HG03442 (cell line): ENCODE results near the gene BRD9.
"Not testable (repeated sequence)": the region's sequence is repeated elsewhere in the genome, so short reads cannot be mapped to it uniquely, and the experiment has no call there.

ENCODE experiments used
- ATAC-seq: cut with Tn5 transposase; IDR thresholded peaks from one replicate; pipeline ENCODE4 v1.9.1; 2021; ENCODE audit warnings: mild to moderate bottlenecking, moderate library complexity; ENCODE audit not compliant: unreplicated experiment

Gene BRD9

DNA sequence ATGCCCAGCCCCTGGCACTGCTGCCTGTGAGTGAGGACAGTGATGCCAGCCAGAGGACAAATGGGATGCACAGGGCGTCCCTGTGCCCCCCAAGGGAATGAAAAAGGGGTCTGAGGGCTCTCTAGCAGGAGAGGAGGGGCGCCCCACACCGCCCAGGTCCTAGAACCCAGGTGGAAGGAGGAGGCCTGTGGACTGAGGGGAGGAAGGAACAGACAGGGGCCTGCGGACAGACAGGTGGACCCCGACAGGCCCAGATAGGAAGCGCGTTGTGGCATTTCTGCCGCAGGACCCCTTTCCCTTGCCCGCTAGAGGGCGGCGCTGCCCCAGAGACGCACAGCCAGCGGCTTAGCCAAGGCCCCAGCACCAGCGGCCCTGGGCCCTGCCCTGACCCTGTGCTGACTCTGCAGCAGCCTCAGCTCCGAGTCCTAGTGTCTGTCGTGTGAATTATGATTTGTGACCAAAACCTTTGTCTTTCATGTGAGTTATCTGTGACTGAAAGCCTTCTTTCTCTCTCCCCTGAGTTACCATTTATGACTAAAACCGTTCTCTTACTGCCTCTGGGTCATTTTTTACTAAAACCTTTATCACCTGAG lies 30.8 kb upstream of the BRD9 start:
- peak; percentile 84 for ATAC-seq

DNA sequence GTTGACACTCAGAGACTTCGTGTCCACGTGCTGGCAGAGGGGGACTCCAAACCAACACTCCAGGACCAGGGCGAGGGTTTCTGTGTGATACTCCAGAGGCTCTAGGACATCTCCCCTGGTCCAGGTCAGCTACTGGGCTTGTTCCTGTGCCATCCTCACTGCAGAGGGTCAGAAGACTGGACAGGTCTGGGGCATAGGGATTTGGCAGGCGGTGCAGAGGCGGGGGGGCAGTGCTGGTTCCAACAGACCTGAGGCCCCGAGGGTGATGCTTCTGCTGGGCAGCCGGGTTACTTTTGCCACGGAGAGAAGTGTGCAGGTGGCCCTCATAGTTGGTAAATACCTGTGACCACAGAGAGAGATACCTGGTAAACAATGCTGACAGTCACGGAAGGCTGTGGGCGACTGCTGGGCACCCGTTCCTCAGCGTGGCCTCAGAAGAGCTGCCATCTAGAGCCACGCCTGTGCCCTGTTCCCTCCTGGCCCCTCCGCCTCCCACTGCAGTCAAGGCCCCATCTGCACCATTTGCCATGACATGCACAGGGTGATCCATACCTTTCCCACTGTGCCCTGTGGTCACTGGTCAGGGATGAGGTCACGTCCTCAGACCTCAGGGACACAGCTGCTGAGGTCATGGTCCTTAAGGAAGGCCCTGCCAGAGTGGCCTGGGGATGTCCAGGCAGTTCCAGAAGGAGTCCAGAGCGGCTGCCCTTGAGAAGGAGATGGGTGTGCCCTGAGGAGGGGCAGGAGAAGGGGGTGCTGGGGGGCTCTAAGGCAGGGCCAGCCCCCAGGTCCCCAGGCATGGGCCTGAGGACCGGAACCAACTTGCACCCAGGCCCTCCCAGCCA lies 30.1 kb upstream of the BRD9 start:
- ATAC-seq, result no peak

DNA sequence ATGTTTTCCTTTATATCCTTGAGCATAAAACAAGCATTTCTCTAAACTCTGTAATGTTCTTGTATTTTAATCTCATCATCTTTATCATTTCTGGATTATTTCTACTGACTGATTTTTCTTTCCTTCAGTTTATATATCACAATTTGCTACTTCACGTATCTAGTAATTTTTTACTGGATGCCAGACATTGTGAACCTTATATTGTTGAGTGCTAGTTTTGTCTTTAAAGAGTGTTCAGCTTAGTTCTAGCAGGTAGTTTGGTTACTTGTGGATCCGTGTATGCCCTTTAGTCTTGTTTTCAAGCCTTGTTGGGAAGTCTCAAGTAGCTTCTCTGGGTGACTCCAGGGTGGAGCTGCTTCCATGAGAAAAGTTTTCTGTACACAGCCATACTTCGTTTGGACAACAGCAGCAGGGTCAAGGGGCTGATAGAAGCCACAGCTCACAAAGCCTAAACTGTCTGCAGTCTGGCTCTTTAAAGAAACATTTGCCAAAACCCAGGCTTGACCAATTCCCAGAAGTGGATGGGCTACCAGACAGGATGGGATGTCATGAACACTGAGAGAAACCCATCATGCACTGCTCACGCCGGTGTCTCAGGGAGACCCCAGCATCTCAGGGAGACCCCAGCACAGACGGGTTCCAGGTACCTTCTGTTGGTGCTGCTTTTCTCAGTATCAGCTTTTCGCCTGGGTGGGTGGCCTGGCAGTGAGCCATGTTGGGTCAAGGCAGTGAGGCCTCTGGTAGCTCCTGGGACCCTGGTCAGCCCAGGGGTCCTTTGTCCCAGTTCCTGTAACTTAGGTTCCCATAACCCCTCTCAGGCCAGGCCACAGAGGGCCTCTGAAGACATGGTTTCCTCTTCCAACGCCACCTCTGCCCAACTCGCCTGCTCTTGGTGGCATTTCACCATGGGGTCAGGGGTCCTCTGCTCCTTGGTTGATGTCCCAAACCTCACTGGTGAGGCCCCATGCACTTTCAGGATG lies 29.1 kb upstream of the BRD9 start:
- no peak for ATAC-seq

DNA sequence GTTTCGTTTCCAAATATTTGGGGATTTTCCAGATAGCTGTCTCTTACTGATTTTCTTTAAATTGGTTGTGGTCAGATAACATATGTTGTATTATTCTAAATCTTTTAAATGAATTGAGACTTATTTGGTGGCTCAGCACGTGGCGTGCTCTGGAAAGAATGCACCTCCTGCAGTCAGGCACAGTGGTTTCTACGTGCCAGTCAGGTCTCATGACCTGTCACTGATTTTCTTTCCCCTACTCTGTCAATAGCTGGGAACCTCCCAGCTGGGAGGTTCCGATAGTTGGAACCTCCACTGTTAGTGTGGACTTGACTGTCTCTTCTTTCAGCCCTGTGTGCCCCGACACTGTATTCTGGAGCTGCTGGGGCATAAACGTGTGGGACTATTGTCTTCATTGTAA lies 27.7 kb upstream of the BRD9 start:
- ATAC-seq, result no peak

DNA sequence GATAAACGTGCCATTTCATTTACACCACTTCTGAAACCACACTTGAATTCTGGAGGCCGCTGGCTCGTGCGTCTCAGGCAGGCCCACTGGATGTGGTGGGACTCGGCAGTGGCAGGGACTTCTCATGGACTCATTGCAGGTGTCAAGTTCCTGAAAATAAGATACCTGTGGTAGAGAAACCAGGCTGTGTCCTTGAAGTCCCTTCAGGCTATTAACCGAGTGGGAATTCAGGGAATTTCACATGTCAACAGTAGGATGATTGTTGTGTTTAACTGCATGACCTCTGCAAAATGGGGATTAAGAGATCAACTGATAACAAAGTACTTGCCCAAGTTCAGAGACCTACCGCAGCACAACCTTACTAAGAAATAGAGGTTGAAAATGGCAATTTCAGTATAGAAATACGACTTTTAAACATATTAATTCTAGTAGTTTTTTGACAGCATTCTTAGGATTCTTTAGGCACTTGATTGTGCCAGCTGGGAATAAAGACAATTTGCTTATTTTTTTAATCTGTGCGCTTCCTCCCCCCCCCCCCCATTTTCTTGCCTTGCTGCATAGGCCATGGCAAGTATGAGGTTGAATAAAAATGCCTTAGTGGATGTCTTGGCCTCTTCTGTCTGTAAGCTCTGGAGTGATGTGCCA lies 26.9 kb upstream of the BRD9 start:
- ATAC-seq, result no peak

DNA sequence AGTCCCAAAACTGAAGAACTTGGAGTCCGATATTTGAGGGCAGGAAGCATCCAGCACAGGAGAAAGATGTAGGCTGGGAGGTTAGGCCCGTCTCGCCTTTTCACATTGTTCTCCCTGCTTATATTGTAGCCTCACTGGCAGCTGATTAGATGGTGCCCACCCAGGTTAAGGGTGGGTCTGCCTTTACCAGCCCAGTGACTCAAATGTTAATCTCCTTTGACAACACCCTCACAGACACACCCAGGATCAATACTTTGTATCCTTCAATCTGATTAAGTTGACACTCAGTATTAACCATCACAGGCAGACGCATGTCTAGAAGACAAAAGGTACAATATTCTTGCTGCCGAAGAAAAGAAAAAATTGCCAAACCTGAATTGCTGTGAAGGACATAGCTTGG lies 26.1 kb upstream of the BRD9 start:
- not testable (repeated sequence) for ATAC-seq

DNA sequence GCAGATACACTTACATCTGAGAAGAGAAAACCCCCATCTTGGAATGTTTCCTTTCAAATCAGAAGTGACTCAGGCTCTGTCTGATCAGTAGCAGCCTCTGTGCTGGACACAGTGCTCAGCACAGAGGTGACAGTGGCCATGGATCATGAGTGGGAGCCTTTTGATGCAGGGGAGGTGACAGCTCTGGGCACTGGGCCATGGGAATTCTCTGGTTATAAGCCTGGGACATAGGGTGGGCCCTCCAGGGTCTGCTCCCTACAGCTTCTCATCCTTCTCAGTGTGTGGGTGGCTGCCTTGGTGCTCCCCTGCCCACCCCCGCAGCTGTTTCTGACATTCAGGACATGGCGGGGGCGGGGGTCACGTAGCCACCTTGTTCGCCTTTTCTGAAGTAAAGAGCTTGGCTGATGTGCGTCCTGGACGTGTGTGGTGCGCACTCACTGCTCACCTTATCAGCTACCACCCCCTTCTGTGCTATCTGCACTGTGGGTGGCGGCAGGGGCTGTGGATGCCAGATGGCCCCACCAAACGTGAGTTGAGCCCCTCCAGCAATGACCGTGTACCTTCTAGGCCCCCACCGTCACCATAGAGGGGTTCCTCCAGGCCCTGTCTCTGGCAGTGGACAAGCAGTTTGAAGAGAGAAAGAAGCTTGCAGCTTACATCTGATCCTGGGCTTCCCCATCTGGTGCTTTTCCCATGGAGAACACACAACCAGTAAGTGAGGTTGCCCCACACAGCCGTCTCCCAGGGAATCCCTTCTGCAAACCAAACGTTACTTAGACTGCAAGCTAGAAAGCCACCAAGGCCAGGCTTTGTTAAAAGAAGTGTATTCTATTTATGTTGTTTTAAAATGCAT lies 24.1 kb upstream of the BRD9 start:
- no peak for ATAC-seq

DNA sequence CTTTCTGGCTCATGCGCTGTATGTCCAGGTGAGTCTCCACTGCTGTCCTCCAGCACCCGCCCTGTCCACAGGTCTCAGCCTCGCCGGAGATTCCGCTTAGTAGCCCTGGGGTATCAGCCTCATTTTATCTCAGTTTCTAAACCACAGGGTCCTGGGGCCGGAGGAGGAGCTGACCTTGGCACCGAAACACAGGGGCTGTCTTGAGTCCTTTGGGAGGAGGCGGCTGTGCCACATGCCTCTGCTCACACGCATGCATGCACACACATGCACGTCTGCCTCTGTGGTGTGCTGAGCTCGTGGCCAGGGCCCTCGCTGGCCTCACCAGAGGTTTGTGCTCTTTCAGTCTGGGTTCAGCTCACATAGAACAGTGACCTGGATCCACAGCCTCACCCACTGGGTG lies 23.3 kb upstream of the BRD9 start:
- ATAC-seq, result no peak

DNA sequence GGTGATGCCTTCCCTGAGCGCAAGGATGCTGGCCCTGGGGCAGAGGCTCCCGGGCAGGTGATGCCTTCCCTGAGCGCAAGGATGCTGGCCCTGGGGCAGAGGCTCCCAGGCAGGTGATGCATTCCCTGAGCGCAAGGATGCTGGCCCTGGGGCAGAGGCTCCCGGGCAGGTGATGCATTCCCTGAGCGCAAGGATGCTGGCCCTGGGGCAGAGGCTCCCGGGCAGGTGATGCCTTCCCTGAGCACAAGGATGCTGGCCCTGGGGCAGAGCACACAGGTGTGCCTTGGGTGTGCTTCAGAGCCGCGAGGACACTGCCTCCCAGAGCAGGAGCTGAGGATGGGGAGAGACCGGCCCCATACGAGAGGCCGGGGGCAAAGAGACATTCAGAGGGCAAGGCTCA lies 22.7 kb upstream of the BRD9 start:
- not testable (repeated sequence) for ATAC-seq

DNA sequence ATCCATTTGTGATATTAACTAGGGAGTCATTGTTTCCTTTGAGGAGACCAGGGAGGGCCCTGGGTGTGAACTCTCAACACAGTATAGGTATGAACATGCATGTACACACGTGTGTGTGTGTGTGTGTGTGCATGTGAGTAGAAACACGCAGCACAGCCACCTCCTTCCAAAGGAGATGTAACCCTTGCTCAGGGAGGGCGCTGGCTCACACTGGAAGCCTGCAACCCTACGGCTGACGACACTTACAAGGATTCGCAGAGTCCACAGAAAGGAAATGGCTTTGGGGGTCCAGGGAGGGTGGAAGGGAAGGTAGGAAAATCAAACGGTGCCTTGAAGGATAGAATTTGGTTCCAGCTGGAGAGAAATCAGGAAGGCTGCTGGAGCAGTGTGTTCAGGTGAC lies 22.0 kb upstream of the BRD9 start:
- no peak for ATAC-seq

DNA sequence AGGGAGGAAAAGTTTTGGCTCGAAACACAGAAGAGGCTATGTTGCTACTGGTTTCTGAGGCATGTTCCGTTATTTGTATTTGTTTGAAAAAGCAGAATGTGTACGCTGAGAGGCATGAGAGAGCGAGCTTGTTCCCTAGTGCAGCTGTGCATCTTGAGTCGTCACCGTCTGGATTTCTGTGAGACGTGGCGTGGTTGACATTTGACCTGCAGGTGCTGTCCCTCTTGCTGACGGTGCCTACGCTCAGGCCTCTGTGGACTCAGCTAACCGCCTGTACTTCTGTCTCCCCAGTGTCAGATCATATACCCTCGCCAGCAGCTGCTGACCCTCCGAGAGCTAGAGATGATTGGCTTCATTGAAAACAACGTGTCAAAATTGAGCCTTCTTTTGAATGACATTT lies 21.6 kb upstream of the BRD9 start:
- no peak for ATAC-seq

DNA sequence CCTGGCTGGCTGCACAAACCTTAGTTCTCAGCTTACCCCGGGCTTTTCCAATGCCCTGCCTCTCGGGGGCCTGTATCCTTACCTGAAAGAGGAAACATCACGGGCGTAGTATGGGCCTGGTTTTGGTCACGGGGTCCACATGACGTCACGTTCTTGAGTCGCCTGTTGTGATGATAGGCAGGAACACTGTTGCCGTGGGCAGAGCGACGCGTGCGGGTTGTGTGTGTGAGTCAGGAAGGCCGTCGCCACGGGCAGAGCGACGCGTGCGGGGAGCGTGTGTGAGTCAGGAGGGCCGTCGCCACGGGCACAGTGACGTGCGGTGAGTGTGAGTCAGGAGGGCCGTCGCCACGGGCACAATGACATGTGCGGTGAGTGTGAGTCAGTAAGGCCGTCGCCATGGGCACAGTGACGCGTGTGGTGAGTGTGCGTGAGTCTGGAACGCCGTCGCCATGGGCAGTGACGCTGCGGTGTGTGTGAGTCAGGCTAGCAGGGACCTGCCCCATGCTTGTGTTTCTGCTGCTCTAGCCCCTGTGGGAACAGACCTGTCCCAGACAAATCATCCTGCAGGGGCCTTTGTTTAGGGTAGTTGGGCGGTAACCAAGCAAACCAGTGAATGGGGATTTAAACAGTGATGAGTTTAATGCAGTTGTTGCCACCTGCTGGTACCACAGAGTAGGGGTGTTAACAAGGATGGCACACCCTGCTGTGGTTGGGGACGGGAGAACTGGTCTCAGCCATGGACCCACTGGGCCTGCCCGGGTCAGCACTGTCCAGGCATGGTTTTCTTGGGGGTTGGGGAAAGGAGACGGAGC lies 19.9 kb upstream of the BRD9 start:
- ATAC-seq, result no peak

DNA sequence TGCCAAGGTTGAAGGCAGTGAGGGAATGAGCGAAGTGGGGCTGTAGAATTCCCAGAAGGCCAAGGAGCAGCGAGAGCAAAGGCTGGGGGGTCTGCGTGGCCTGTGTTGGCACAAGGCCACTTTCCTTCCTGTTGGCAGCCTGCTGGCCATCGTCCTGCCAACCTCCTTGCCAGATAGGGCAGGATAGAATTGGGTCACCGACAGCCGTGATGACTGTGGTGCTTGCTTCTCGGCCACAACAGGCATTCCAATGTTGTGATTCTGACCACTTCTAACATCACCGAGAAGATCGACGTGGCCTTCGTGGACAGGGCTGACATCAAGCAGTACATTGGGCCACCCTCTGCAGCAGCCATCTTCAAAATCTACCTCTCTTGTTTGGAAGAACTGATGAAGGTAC lies 19.0 kb upstream of the BRD9 start:
- ATAC-seq, result no peak

DNA sequence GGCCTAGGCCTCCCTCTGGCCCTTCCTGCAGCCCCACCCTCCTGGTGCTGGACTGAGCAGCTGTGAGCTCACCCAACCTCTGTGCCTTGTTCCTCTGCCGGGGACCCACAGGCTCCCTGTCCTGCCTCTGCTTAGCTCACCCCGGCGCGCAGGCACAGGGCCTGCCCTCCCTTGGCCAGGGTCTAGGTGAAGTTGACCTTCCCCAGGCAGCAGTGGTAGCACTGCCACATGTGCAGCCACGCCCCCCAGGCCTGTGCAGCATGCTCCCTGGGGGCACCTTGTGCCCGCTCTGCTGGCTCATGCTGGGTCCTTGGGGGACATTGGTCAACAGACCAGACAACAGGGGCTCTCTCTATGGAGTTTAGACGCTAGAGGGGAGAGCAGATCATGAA lies 18.2 kb upstream of the BRD9 start:
- ATAC-seq, result no peak

DNA sequence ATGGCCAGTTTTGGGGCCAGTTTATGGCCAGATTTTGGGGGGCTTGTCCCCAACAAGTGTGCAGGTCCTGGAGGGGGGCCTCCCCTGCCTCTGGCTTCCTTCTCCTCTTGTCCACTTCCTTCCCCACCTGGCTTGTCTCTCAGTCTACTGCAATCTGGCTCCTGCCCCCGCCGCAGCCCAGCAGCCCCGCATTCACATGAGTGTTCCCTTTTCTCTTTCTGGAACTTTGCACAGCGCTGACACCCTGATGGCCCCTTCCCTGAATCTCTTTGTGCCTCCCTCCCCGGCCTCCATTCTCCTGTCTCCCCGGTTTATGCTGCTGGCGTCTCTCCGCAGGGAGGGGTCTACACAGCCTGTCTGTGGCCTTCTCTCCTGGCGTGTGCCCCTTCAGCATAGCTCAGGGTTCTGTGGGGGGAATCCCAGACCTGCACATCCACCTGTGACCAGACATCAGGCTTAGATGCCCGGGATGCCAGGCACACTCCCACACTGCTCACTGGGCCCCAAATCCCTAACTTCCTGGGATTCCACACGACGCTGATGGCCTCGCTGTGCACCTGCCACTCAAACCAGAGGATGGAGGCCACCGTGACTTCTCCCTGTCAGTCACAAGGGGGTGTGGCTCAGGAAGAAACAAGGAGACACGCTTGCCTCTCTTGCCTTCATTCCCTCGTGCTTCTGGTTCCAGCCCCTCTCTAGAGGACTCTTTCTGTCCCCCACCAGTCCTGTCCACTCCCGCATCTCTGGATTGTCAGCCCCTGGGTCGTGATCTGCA lies 17.6 kb upstream of the BRD9 start:
- ATAC-seq, result no peak

DNA sequence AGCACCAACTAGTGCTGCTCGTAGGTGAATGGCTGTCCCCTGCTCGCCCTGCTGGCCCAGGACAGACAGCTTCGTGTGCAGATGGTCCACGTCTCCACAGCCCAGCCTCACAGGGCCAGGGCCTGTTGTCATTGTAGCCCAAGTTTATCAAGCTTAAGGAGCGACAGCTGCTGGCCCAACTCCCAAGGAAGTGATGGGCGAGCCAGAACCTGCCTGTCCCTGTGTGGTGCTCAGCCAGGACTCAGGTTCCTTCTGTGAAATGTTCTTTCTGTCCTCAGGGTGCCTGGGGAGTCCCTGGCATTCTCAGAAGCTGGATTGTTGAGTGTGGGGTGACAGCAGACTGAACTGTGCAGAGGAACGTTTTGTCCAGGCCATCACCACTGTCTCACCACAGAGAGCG lies 16.5 kb upstream of the BRD9 start:
- no peak for ATAC-seq

DNA sequence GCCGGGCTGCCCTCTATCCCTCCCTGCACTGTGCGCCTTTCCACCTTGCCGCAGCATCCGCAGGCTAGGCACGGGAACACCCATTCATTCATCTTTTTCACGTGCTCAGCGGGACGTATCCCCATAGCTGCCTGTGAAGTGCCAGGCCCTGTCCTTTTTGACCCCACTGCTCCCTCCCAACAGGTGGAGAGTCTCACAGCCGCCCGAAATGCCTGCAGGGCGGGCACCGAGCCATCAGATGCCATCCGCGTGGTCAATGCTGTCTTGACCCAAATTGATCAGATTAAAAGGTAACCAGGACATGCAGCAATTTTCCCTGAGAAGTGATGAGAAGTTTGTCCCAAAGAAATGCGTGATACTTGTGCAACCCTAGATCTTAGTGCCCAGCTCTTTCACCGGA lies 15.6 kb upstream of the BRD9 start:
- ATAC-seq, result no peak

DNA sequence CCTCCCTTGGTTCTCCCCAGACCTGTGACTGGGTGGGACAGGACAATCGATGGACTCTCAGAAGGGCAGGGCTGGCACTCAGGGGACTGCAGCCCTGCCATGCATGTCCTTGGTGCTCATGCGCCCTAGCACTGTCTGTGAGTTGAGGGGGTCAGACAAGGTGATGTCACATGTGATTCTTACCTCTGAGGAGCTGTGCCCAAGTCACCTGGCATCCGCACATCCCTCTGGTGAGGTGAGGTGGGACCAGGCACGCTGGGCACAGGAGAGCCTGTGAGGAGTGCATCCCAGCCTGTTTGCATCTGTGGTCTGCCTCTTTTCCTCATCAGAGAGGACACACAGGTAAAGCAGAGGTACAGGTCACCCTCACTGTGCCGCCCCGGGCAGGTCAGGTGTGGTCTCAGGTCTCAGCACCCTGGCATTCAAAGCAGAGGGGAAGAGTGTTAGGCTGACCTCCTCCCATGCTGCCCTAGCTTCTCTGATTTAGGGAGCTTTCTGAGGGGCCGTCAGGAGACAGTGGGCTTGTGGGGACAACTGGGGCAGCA lies 14.8 kb upstream of the BRD9 start:
- no peak for ATAC-seq
